ENCODE data around the gene CACYBP. TPM values are rescaled to one million over a fixed set of nuclear protein-coding genes. Genes with fewer than 3 reads are reported as not detected.

CACYBP gene
- total and polyA plus RNA-seq, 2 of the 13 experiments (the other 11 are each of a cell fraction or from before 2014, with no cell fraction given): 18.4 to 183 TPM

DNA sequence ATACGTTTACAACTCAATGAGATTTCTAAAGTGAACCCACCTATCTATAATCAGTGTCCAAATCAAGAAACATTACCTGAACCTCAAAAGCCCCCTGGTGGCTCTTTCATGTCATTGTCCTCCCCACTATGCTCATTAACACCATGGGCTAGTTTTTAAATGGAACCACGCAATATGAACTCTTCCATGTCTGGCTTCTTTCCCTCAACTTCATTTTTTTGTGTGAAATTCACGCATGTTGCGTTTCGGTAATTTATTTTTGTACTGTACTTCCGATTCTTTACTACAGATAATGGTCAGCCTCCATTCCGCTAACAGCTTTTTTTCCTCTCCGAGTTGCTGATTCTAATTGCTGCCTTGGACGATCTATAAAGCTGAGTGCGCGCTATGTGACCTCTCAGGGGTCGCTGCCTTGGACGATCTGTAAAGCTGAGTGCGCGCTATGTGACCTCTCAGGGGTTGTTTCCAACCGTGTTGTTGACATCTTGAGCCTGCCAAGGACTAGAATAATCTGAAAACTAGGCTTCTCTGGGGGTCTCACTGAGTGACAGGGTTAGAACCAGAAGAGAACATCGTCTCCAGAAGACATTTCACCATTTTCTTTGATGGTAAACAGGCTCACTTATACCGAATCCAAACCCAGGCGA, 1.1 kb upstream of the CACYBP start (continued):
- TF ChIP-seq SCMH1 (CRISPR knock-in tag; IDR thresholded peaks at IDR 0.05; ENCODE audit: borderline replicate concordance) (no peak), HNRNPUL1 (IDR thresholded peaks at IDR 0.05; ENCODE audit: low read depth, low read length) (no peak), RFXAP (CRISPR knock-in tag; IDR thresholded peaks at IDR 0.05; ENCODE audit: borderline replicate concordance) (no peak), ZNF775 (CRISPR knock-in tag; IDR thresholded peaks at IDR 0.05; ENCODE audit: borderline replicate concordance) (no peak), ZC3H4 (CRISPR knock-in tag; IDR thresholded peaks at IDR 0.05; ENCODE audit: borderline replicate concordance) (peak; percentile 37; the same call in 1 of the 2 replicates), ZFX (CRISPR knock-in tag; IDR thresholded peaks at IDR 0.05; ENCODE audit: low read depth) (no peak), ZNF674 (CRISPR knock-in tag; IDR thresholded peaks at IDR 0.05; ENCODE audit: low read depth) (no peak), SOX6 (IDR thresholded peaks at IDR 0.05) (no peak), SOX6 (CRISPR knock-in tag; IDR thresholded peaks at IDR 0.05) (no peak), ZNF34 (CRISPR knock-in tag; IDR thresholded peaks at IDR 0.05; ENCODE audit: borderline replicate concordance) (peak; percentile 12; the same call in 1 of the 2 replicates), ZBTB7A (CRISPR knock-in tag; IDR thresholded peaks at IDR 0.05) (no peak), HDAC6 (IDR thresholded peaks at IDR 0.05; ENCODE audit: low read depth, low read length) (no peak), RORA (CRISPR knock-in tag; IDR thresholded peaks at IDR 0.05) (no peak)
- TF ChIP-seq, protein P1, sequence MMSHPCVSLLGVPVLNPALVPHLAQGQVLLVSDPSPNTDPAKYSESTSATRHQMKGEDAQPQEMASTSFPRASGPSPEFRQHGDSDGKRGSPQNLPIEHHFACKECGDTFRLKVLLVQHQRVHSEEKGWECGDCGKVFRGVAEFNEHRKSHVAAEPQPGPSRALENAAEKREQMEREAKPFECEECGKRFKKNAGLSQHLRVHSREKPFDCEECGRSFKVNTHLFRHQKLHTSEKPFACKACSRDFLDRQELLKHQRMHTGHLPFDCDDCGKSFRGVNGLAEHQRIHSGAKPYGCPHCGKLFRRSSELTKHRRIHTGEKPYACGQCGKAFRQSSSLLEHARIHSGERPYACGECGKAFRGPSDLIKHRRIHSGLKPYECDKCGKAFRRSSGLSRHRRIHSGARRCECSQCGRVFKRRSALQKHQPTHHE (CRISPR knock-in tag; IDR thresholded peaks at IDR 0.05; ENCODE audit: borderline replicate concordance): peak; percentile 21; the same call in 1 of the 2 replicates
- TF ChIP-seq, protein P2, sequence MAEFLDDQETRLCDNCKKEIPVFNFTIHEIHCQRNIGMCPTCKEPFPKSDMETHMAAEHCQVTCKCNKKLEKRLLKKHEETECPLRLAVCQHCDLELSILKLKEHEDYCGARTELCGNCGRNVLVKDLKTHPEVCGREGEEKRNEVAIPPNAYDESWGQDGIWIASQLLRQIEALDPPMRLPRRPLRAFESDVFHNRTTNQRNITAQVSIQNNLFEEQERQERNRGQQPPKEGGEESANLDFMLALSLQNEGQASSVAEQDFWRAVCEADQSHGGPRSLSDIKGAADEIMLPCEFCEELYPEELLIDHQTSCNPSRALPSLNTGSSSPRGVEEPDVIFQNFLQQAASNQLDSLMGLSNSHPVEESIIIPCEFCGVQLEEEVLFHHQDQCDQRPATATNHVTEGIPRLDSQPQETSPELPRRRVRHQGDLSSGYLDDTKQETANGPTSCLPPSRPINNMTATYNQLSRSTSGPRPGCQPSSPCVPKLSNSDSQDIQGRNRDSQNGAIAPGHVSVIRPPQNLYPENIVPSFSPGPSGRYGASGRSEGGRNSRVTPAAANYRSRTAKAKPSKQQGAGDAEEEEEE (CRISPR knock-in tag; IDR thresholded peaks at IDR 0.05; ENCODE audit: borderline replicate concordance): no peak
- TF ChIP-seq, protein P3, sequence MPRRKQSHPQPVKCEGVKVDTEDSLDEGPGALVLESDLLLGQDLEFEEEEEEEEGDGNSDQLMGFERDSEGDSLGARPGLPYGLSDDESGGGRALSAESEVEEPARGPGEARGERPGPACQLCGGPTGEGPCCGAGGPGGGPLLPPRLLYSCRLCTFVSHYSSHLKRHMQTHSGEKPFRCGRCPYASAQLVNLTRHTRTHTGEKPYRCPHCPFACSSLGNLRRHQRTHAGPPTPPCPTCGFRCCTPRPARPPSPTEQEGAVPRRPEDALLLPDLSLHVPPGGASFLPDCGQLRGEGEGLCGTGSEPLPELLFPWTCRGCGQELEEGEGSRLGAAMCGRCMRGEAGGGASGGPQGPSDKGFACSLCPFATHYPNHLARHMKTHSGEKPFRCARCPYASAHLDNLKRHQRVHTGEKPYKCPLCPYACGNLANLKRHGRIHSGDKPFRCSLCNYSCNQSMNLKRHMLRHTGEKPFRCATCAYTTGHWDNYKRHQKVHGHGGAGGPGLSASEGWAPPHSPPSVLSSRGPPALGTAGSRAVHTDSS (CRISPR knock-in tag; conservative IDR thresholded peaks at IDR 0.05): no peak
- TF ChIP-seq, protein P4, sequence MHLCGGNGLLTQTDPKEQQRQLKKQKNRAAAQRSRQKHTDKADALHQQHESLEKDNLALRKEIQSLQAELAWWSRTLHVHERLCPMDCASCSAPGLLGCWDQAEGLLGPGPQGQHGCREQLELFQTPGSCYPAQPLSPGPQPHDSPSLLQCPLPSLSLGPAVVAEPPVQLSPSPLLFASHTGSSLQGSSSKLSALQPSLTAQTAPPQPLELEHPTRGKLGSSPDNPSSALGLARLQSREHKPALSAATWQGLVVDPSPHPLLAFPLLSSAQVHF (CRISPR knock-in tag; IDR thresholded peaks at IDR 0.05): no peak

Measured in HepG2 (cell line).